OCI-LY7 (cell line): ENCODE data around the gene ATXN1. TPM values are rescaled to one million over a fixed set of nuclear protein-coding genes. Genes with fewer than 3 reads are reported as not detected.

ENCODE experiments used
- BruUV-seq: library from RNA; stranded (reverse); fragments of 400-500 nt; replicated peaks from 2 replicates; lab custom pipeline; 2021; lab: Mats Ljungman, UMichigan
- CTCF ChIA-PET: fragments of 300-600 bp; sonication (Branson Sonifier 250); formaldehyde crosslinking; loops from one replicate; lab custom pipeline; 2022; ENCODE audit warnings: antibody characterized with exemption; ENCODE audit not compliant: unreplicated experiment; lab: Charles Lee
- POLR2A ChIA-PET: fragments of 300-600 bp; sonication (Branson Sonifier 250); formaldehyde crosslinking; loops from one replicate; lab custom pipeline; 2022; ENCODE audit warnings: antibody characterized with exemption; lab: Charles Lee
- DNase-seq: peaks from one replicate; pipeline ENCODE4 v3.0.0-alpha.2; 2015; ENCODE audit warnings: low spot score
- H2AFZ ChIP-seq: fragments of 200-600 bp; sonication (generic), shearing (Covaris generic); 2 replicates; pipeline ENCODE4 v1.6.1; 2014; ENCODE audit warnings: mild to moderate bottlenecking, antibody characterized with exemption, low read length, moderate library complexity
- H3K27ac ChIP-seq: fragments of 200-600 bp; sonication (generic); 2 replicates; pipeline ENCODE4 v1.5.1; 2014; ENCODE audit warnings: mixed run types, low read depth, mild to moderate bottlenecking, moderate library complexity, low read length, inconsistent platforms; ENCODE audit not compliant: poor library complexity, severe bottlenecking
- H3K36me3 ChIP-seq: fragments of 200-600 bp; sonication (generic); 2 replicates; pipeline ENCODE4 v1.6.1; 2014; ENCODE audit warnings: mild to moderate bottlenecking, antibody characterized with exemption, low read length, moderate library complexity, mixed read lengths; ENCODE audit not compliant: insufficient read depth
- H3K4me1 ChIP-seq: fragments of 200-600 bp; sonication (generic); 2 replicates; pipeline ENCODE4 v1.5.1; 2014; ENCODE audit warnings: mild to moderate bottlenecking, low read length; ENCODE audit not compliant: insufficient read depth, poor library complexity, severe bottlenecking
- H3K4me2 ChIP-seq: fragments of 200-600 bp; sonication (generic); 2 replicates; pipeline ENCODE4 v1.6.1; 2014; ENCODE audit warnings: mild to moderate bottlenecking, low read length
- H3K4me3 ChIP-seq: fragments of 200-600 bp; sonication (generic); 2 replicates; pipeline ENCODE4 v1.5.1; 2014; ENCODE audit warnings: mild to moderate bottlenecking, low read depth, low read length; ENCODE audit not compliant: poor library complexity, severe bottlenecking
- H3K79me2 ChIP-seq: fragments of 200-600 bp; sonication (generic); 2 replicates; pipeline ENCODE4 v1.6.1; 2016; ENCODE audit warnings: low read depth, mild to moderate bottlenecking, low read length, moderate library complexity, mixed read lengths; ENCODE audit not compliant: insufficient read depth
- H3K9me2 ChIP-seq: fragments of 200-600 bp; sonication (generic); 2 replicates; pipeline ENCODE4 v1.6.1; 2016; ENCODE audit warnings: mild to moderate bottlenecking, low read length, mixed read lengths; ENCODE audit not compliant: insufficient read depth
- H3K9me3 ChIP-seq: fragments of 200-600 bp; sonication (generic); 2 replicates; pipeline ENCODE4 v1.6.1; 2014; ENCODE audit warnings: mild to moderate bottlenecking, mixed run types, low read length, mixed read lengths
- H4K20me1 ChIP-seq: fragments of 200-600 bp; sonication (generic); 2 replicates; pipeline ENCODE4 v1.6.1; 2014; ENCODE audit warnings: mild to moderate bottlenecking, antibody characterized with exemption, low read length, moderate library complexity, mixed read lengths; ENCODE audit not compliant: insufficient read depth
- EZH2phosphoT487 ChIP-seq: fragments of 200-600 bp; sonication (generic); IDR thresholded peaks from 2 replicates; pipeline ENCODE4 v1.6.1; 2018; ENCODE audit warnings: low read depth, borderline replicate concordance, mild to moderate bottlenecking, mixed run types, antibody characterized with exemption, low read length, moderate library complexity, mixed read lengths
- intact Hi-C: fragments of 100-400 bp; cut with micrococcal nuclease; formaldehyde crosslinking; loops from one replicate; pipeline ENCODE4 v1.10.0; 2022; ENCODE audit not compliant: unreplicated experiment
- total RNA-seq, 2 experiments: library from RNA; depleted of rRNA in 1 of 2; stranded (reverse); fragments of >200 nt in 1 of 2; shearing (Covaris generic) in 1 of 2; gene quantifications; 2 replicates each; pipeline ENCODE4 v1.2.3, GENCODE V29; 2014 to 2022
- TF ChIP-seq, protein P1 (sequence below): fragments of 200-600 bp; sonication (generic); conservative IDR thresholded peaks from 2 replicates; pipeline ENCODE4 v1.5.1; 2014; ENCODE audit warnings: mild to moderate bottlenecking, antibody characterized with exemption, low read length, moderate library complexity, mixed read lengths

ATXN1 gene
- total RNA-seq, 2 experiments from 2014 or later = not detected

DNA sequence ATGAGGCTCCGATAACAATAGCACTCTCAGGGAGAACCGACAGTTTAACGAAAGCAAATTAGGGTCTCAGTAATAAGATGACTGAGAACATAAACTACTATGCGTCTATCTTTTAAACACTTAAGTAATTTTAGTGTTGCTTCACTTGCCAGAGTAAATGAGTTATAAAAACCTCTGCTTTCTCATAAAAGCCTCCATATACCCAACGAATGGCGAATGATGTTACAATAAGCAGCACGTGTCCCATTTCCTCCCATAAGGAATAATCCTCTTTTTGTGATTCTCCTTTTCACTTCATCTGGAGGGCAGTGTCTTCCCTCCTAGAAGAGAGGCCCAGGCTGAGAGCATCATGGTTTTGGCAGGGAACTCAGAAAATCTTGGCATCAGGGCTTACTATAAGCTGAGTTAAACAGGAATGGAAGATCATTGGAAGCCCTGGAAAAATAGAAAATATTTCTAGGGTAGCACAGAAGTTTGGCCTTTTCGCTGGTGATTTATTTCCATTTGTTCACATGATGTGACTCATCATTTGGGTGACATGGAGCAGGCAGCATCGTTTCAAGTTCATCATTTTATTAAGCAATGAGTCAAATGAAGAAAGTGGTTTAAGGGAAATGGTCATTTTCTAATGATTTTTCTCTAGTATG is 255.4 kb downstream of the ATXN1 start:
- Histone ChIP-seq H4K20me1 (no peaks in the 10 kb centered on the region), H3K27ac (no peak overlapping the region), H3K4me3 (no peak overlapping the region), H3K4me1 (no peaks in the 10 kb centered on the region), H3K9me3 (no peaks in the 10 kb centered on the region), H3K4me2 (no peak overlapping the region), H3K79me2 (no peaks in the 10 kb centered on the region), H3K9me2 (no peaks in the 10 kb centered on the region), H3K36me3 (no peaks in the 10 kb centered on the region), H2AFZ (no peak overlapping the region)
- no TSS peak for BruUV-seq
- CTCF ChIA-PET = no interaction called here
- POLR2A ChIA-PET = interaction anchor here (1.0 to 1.5 kb wide), 3 partner anchors 8 to 86 kb away, joined by 3 to 11 read pairs (median 8); no protein-coding TSS in a partner anchor
- no peak for DNase-seq
- intact Hi-C loops = no loop called here
- TF ChIP-seq, protein P1, sequence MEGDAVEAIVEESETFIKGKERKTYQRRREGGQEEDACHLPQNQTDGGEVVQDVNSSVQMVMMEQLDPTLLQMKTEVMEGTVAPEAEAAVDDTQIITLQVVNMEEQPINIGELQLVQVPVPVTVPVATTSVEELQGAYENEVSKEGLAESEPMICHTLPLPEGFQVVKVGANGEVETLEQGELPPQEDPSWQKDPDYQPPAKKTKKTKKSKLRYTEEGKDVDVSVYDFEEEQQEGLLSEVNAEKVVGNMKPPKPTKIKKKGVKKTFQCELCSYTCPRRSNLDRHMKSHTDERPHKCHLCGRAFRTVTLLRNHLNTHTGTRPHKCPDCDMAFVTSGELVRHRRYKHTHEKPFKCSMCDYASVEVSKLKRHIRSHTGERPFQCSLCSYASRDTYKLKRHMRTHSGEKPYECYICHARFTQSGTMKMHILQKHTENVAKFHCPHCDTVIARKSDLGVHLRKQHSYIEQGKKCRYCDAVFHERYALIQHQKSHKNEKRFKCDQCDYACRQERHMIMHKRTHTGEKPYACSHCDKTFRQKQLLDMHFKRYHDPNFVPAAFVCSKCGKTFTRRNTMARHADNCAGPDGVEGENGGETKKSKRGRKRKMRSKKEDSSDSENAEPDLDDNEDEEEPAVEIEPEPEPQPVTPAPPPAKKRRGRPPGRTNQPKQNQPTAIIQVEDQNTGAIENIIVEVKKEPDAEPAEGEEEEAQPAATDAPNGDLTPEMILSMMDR = no peak
- no peak for TF ChIP-seq EZH2phosphoT487

DNA sequence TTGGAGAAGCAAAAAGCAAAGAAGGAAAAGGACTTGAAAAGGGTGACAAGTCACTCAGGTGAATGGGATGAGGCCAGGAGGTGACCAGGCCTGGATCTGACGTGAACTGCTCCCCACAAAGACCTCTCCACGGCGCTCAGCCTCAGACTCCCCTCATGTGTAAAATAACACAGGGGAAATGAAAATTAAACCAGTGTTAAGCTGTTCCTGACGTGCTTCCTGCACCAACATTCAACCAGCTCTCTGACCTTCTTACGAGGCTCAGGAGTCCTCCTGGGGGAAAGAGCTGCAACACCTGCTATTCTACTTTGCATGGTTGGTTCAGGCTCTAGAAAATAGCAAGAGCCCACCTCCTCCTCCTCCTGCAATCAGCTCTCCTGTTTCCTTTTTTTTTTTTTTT is 256.7 kb downstream of the ATXN1 start:
- Histone ChIP-seq H3K27ac (no peak overlapping the region), H3K9me2 (no peaks in the 10 kb centered on the region), H3K4me3 (no peak overlapping the region), H3K79me2 (no peaks in the 10 kb centered on the region), H3K36me3 (no peaks in the 10 kb centered on the region), H3K9me3 (no peaks in the 10 kb centered on the region), H3K4me1 (no peaks in the 10 kb centered on the region), H3K4me2 (no peak overlapping the region), H4K20me1 (no peaks in the 10 kb centered on the region), H2AFZ (no peak overlapping the region)
- ChIA-PET POLR2A (interaction anchor here (0.6 to 1.6 kb wide), 12 partner anchors 10 to 134 kb away, joined by 3 to 11 read pairs (median 3); no protein-coding TSS in a partner anchor), CTCF (interaction anchor here (0.6 to 2.1 kb wide), 5 partner anchors 9 to 1283 kb away, joined by 3 to 7 read pairs (median 5); no protein-coding TSS in a partner anchor)
- intact Hi-C loops = no loop called here
- DNase-seq = no peak
- no TSS peak for BruUV-seq
- no peak for TF ChIP-seq EZH2phosphoT487
- TF ChIP-seq, protein P1 = no peak

DNA sequence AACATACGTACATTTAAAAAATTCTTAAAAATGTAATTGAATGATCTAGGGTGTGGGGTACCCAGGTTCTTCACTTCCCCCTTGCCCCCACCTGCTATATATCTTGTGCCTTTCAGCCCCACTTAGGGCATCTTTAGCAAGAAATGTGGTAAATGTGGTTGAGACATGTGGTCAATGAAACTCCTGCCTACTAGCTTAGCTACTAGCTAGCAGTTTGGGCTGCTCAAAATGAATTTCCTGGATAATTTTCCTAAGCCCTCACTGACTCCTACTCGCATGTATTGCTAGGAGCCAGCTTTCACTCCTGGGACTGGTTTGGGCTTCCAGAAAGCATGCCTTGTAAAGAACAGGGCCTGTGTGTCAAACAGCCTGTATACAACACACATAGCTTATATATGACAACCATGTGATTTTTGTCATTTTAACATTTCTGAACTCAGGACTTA is 257.3 kb downstream of the ATXN1 start:
- Histone ChIP-seq H3K27ac (no peak overlapping the region), H4K20me1 (no peaks in the 10 kb centered on the region), H3K4me1 (no peaks in the 10 kb centered on the region), H3K36me3 (no peaks in the 10 kb centered on the region), H3K79me2 (no peaks in the 10 kb centered on the region), H3K9me2 (no peaks in the 10 kb centered on the region), H3K9me3 (no peaks in the 10 kb centered on the region), H2AFZ (no peak overlapping the region), H3K4me3 (no peak overlapping the region), H3K4me2 (no peak overlapping the region)
- POLR2A ChIA-PET = interaction anchor here (0.6 to 1.6 kb wide), 7 partner anchors 11 to 360 kb away, joined by 3 to 6 read pairs (median 3); no protein-coding TSS in a partner anchor
- CTCF ChIA-PET = interaction anchor here (0.7 to 2.1 kb wide), 4 partner anchors 10 to 33 kb away, joined by 3 to 7 read pairs (median 6); no protein-coding TSS in a partner anchor
- intact Hi-C loops = no loop called here
- BruUV-seq = no TSS peak
- TF ChIP-seq, protein P1 = no peak
- no peak for TF ChIP-seq EZH2phosphoT487
- DNase-seq = no peak
